SW480 (cell line): Measurements from ENCODE around the gene GASK1A.

Source experiments
- DNase-seq: peaks from one replicate; pipeline ENCODE4 v3.0.0-alpha.2; 2016; ENCODE audit warnings: low spot score

GASK1A gene

DNA sequence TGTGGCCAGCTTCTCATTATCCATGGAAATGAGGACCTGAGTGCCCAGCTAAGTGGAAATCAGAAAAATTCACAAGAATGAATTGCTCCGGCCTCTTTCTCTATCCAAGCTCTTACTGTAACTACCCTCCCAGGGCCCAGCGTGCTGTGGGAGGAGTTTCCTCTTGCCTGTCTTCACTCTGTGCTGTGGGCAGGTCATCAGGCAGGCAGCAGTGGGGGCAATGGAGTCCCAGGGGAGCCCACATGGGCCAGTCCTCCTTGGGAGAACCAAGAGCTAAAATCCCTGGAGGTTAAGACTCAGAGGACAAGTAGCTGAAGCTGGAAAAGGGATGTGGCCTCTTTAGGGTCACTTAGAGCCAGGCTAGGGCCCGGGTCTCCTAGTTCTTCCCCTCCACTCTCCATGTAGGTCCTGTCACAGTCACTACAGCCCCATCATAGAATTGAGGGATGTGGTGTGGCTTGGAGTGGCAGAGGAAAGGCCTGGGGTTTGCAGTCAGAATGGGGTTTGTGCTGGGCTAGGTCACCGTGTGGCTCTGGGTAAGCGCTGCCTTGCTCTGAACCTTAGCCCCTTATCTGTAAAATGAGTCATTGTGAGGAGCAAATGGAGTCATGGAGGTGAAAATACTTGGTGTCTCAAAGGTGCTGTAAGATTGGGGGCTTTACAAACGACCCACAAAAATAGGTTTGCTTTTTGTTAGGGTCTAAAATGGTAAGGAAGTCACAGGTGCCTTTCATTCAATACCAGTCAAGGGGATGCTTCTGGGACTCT lies 3.7 kb downstream of the GASK1A start:
- DNase-seq: no peak

DNA sequence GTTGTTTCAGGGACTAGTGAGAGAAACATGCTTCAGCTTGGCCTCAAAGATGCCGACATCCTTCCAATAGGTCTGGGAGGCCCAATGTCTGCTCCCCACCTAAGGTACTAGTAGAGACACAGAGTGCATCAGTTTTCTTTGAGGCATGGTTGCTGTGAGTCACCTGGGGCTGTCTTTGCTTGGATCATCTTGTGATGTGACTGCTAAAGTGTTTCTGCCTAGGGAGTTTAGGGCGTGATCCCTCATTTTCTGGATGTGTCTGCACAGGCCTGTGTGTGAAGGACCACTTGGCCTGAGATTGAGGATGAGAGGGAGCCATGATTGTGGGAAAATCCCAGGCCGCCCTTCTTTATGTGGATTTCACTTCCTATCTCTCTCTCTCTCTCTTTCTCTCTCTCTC lies 4.8 kb downstream of the GASK1A start:
- DNase-seq: no peak

- DNase-seq: no peak
Measured at GRCh38 chr3:42984701-42985100, 5.6 kb downstream of the GASK1A start.

DNA sequence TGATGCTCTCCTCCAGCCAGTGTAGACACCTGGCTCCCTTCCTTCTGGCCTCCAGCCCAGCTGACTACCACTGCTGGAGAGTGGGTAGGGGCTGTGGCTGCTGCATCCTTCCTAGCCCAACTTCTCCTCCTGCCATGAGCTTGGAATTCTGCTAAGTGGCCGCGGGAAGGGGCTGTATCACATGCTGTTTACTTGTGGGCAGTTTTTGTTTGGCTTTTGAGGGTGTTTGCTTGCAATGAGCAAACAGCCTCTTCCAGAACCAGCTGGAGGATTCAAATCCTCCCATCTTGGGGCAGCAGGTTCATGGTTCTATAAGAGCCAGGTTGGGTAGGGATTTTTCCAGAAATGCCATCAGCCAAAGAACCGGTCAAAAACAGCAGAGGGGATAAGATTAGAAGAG lies 9.0 kb downstream of the GASK1A start:
- DNase-seq: no peak

GRCh38 chr3:42988566-42988965 lies 9.5 kb downstream of the GASK1A start:
- no peak for DNase-seq

DNA sequence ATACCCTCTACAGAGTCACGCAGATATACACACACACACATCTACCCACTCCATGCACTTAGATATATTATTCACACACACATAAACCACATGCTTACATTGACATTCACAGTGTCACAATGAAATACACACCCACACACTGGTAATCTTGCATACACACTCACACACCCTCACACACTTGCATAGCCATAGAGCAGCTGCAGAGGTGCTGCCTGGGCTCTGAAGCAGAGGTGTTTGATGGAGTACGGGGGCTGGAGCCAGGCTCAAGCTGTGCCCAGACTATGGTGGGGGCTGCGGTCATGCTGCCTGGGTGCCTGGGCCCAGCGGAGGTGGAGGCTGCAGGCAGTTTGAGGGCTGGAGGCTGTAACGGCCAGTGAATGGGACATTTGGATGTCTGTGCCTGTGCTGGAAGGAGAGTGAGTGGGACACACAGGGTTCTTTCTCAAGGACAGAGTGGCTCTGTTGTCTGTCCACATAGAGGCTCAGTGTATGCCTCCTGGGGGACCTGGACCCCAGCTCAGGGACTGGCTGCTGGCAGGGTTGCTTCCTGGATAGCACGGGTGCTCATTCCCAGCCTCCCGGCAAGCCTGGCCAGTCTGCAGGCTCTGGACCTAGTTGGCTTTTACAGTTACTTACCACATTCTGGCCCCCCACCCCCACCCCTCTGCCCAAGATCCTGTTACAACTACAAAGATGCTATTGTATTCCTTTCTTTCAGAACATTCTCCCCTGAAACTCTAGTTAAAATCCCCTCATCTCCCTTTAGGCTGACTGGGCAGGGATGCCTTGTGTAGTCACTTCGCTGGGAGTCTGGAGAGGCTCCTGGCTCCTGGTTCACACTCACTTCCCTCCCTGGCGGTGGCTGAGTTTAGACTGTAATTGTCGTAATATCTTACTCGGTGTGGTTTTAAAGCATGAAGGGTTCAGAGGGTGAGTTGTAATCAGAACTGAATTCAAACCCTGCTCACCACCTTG lies 12.5 kb downstream of the GASK1A start:
- no peak for DNase-seq

DNA sequence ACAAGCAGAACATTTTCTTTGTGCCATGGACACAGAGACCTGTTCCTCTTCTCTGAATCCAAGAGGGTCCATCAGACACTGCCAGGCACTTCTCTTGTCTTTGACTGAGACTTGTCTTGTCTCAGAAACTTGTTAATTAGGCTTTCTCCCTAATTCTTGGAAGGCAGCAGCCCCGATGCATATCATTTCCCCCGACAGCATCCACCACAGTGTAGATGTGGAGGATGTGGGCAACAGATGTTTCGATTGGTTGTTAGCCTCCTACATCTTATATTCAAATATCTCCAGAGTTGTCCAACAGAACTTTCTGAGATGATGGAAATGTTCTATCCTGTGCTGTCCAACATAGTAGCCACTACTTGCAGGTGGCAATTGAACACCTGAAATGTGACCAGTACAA lies 15.5 kb downstream of the GASK1A start:
- DNase-seq: no peak

DNA sequence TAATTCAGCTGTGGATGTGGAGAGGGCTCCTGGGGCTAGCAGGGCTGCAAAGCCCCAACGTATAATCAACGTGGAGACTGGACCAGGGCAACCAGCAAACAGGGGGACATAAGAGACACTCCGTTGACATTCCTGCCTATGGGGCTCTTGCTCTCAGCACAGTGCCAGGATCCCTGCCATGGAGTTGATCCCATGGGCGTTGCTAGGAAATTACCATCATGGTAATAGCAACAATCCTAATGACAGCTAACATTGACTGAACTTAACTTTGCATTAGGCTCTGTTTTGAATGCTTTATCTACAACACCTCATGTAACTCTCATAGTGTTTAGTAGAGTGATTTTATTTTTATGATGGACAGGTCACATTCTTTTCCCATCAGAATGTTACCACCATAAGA lies 16.9 kb downstream of the GASK1A start:
- DNase-seq: no peak

- no peak for DNase-seq
Measured at GRCh38 chr3:42996633-42997075, 17.5 kb downstream of the GASK1A start.

GRCh38 chr3:42999212-42999611 lies 20.1 kb downstream of the GASK1A start:
- no peak for DNase-seq

- no peak for DNase-seq
Measured at GRCh38 chr3:42999632-43000031, 20.5 kb downstream of the GASK1A start.

DNA sequence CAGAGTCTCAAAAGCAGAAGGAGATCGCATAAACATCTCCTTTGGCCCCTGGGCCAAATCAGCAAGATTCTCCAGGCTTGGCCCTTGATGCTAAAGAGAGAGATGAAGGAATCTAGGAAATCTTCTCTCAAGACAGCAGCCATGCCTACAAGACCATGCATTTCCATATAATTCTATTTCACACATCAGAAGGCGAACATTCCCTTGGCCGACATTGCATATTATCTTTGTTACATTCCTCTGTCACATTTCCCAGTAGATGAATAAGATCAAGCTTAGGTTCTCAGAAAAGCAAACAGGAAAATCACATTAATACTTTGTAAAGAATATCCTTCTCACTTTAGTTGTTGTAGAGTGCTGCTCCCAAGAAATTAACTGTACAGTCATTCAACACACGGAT lies 21.3 kb downstream of the GASK1A start:
- no peak for DNase-seq

GRCh38 chr3:43001094-43001553 lies 22.0 kb downstream of the GASK1A start:
- no peak for DNase-seq

- no peak for DNase-seq
Measured at GRCh38 chr3:43001556-43002121, 22.5 kb downstream of the GASK1A start.

DNA sequence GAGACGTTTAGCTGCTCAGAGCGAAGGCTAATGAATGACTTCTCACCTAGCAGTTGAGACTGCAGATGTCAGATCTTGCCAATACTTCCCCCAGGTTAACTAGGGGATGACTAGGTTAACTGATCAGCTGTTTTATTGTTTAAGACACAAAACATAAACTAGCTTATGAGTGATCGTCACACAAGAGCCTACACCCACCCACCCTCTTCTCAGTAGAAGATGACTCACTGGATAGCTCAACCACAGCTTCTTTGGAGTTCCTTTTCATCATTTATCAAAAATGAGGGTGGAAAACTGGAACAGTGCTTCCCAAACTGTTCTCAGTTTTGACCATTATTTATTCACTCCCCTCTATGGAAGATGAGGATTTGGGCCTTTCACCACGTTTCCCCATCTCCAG lies 25.2 kb downstream of the GASK1A start:
- peak; percentile 13 for DNase-seq

GRCh38 chr3:43005253-43005652 lies 26.1 kb downstream of the GASK1A start:
- peak; percentile 13 for DNase-seq

GRCh38 chr3:43005981-43006380 lies 26.9 kb downstream of the GASK1A start:
- DNase-seq: no peak

- DNase-seq: no peak
Measured at GRCh38 chr3:43006825-43007224, 27.7 kb downstream of the GASK1A start.

DNA sequence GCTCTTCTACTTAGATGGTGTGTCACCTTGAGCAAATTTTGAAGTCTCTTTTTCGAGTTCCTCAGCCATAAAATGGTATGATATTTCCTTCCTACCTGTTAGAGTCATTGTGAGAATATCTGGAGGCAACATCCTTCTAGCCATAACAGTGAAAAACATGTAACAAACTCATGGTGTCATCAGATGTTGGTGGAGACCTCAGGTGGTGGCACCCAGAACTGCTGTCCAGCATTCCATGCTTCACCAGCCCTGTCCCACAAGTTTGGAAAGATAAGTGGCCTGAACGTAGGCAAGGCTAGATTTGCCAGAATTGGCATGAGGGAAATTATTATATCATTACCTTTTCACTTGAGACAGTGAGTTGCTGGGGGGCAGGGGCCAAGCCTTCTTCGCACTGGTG lies 30.4 kb downstream of the GASK1A start:
- DNase-seq: no peak

- DNase-seq: no peak
Measured at GRCh38 chr3:43010638-43011037, 31.5 kb downstream of the GASK1A start.

DNA sequence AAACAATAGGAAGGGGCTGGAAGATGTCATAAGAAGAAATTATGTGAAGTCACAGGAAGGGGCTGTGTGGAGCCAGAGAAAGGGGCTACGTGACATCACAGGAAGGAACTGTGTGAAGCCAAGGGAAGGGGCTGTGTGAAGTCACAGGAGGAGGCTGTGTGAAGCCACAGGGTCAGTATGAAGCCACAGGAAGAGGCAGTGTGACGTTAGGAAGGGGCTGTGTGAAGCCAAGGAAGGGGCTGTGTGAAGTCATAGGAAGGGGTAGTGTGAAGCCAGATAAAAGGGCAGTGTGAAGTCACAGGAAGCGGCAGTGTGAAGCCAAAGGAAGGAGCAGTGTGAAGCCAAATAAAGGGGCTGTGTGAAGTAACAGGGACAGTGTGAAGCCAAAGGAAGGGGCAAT lies 32.5 kb downstream of the GASK1A start:
- DNase-seq: no peak

- DNase-seq: no peak
Measured at GRCh38 chr3:43012174-43012573, 33.1 kb downstream of the GASK1A start.

DNA sequence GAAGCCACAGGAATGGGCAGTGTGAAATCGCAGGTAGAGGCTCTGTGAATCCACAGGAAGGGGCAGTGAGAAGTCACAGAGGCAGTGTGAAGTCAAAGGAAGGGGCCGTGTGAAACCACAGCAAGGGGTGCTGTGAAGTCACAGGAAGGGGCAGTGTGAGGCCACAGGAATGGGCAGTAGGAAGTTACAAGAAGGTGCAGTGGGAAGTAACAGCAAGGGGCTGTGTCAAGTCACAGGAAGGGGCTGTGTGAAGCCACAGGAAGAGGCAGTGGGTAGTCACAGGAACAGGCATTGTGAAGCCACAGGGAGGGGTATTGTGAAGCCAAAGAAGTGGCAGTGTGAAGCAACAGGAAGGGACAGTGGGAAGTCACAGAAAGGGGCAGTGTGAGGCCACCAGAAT lies 34.1 kb downstream of the GASK1A start:
- DNase-seq: no peak
